ENCODE measurements around the gene APCDD1L.

DNA sequence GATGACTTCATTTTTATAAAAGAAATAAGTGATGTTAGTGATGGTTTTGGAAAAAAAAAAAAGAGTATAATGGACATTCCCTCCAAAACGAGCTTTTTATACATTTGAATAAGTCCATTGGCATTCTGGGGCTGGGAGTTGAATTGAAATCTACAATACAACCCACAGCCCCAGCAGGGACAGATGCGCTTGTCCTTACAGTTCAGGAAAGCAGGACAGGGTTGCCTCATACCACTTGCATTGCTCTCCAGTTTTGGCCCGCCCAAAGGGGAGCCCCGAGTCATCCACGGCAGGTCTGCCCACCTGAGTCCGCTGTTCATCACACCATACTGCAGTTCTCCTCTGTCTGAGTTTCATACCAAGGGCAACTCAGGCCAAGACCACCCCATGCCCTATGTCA lies 80.0 kb downstream of the APCDD1L start:
- no peak for TF ChIP-seq POLR2AphosphoS5 (IDR thresholded peaks at IDR 0.05; ENCODE audit: borderline replicate concordance, low read depth, low read length)
- TF ChIP-seq EZH2 (IDR thresholded peaks at IDR 0.05) = no peak
- TF ChIP-seq FOXP2 (optimal IDR thresholded peaks at IDR 0.05; ENCODE audit: control extremely low read depth, extremely low read length, insufficient read depth) = no peak
